Mammary epithelial cell (primary cell): Measurements from ENCODE around the gene RETREG3.

Experiments used
- CTCF ChIP-seq, 2 donors: IDR thresholded peaks in 1 of 2; conservative IDR thresholded peaks in 1 of 2; 2 replicates each; pipeline ENCODE4 v1.5.1; 2011 to 2012; ENCODE audit warnings: inconsistent platforms in 2 of 2, low read length in 2 of 2, mild to moderate bottlenecking in 2 of 2, control low read depth in 1 of 2, low read depth in 1 of 2; ENCODE audit not compliant: insufficient read depth in 1 of 2; ENCODE audit errors: extremely low read depth in 1 of 2
- EZH2 ChIP-seq: IDR thresholded peaks from 2 replicates; pipeline ENCODE4 v1.6.1; 2012; ENCODE audit warnings: low read length, inconsistent platforms, borderline replicate concordance

- no peak for TF ChIP-seq CTCF (conservative IDR thresholded peaks at IDR 0.05 in 1 of 2, IDR thresholded peaks at IDR 0.05 in 1 of 2; ENCODE audit: extremely low read depth in 1 of 2, insufficient read depth in 1 of 2, low read depth in 1 of 2, low read length in 2 of 2)
- no peak for TF ChIP-seq EZH2
Measured at GRCh38 chr17:42655528-42655927, 46.4 kb upstream of the RETREG3 start.
